Right renal pelvis (tissue), 4 donors: ENCODE results near the gene IPO11. TPM values are rescaled to one million over a fixed set of nuclear protein-coding genes. Genes with fewer than 3 reads are reported as not detected.
A peak's percentile ranks its signal among the peaks of the same experiment; 100 is the strongest.

Source experiments
- DNase-seq, 4 donors: peaks; one replicate each; pipeline ENCODE4 v3.0.0-alpha.2; 2013; ENCODE audit warnings: low read depth in 4 of 4, low spot score in 3 of 4, missing footprints in 1 of 4
- polyA plus RNA-seq, 4 donors: library from polyadenylated mRNA; unstranded; fragments of 120-200 nt; gene quantifications; one replicate each; pipeline ENCODE4 v1.2.1, GENCODE V29; 2013; ENCODE audit not compliant: insufficient read length in 4 of 4

IPO11 gene
- 10 to 100 TPM; 35.7 to 42.6 (median 39.7) TPM for polyA plus RNA-seq

GRCh38 chr5:62412549-62413329, at the start of gene IPO11:
Gene IPO11, plus strand, starts transcription at chr5:62412763. Its CDS starts 24,517 bp downstream, at chr5:62437280.
- DNase-seq = peak; percentile 98 to 99 (median 99)

- DNase-seq = no peak
These were observed 43.5 kb upstream of the IPO11 start for GRCh38 chr5:62369039-62369438.

- no peak for DNase-seq
These were observed 41.2 kb upstream of the IPO11 start for GRCh38 chr5:62371409-62371808.

GRCh38 chr5:62372600-62372999, 40.0 kb upstream of the IPO11 start:
- DNase-seq = no peak

- no peak for DNase-seq
These were observed 39.2 kb upstream of the IPO11 start for GRCh38 chr5:62373382-62373781.

GRCh38 chr5:62374090-62374489, 38.5 kb upstream of the IPO11 start:
- no peak for DNase-seq

- no peak for DNase-seq
These were observed 36.9 kb upstream of the IPO11 start for GRCh38 chr5:62375627-62376026.

GRCh38 chr5:62376064-62376463, 36.5 kb upstream of the IPO11 start:
- DNase-seq = no peak

GRCh38 chr5:62385131-62385530, 27.4 kb upstream of the IPO11 start:
- DNase-seq = peak in 1 of 4 donors; percentile 5

GRCh38 chr5:62385816-62386400, 26.7 kb upstream of the IPO11 start:
- peak in 1 of 4 donors; percentile 10 for DNase-seq

GRCh38 chr5:62386824-62387223, 25.7 kb upstream of the IPO11 start:
- DNase-seq = no peak

GRCh38 chr5:62395210-62395950, 17.2 kb upstream of the IPO11 start:
- no peak for DNase-seq

GRCh38 chr5:62403411-62404250, 8.9 kb upstream of the IPO11 start, which contains the start of gene DIMT1:
Gene DIMT1, minus strand, starts transcription at chr5:62403905. Its CDS starts 133 bp downstream, at chr5:62403772.
- DNase-seq = peak; percentile 89 to 96 (median 94)

- no peak for DNase-seq
These were observed 1.1 kb downstream of the IPO11 start for GRCh38 chr5:62413711-62414110.

- no peak for DNase-seq
These were observed 6.0 kb downstream of the IPO11 start for GRCh38 chr5:62418462-62419076.

GRCh38 chr5:62419609-62420008, 7.0 kb downstream of the IPO11 start:
- DNase-seq = no peak

GRCh38 chr5:62421414-62421813, 8.9 kb downstream of the IPO11 start:
- no peak for DNase-seq

- no peak for DNase-seq
These were observed 12.2 kb downstream of the IPO11 start for GRCh38 chr5:62424763-62425162.

- DNase-seq = no peak
These were observed 19.4 kb downstream of the IPO11 start for GRCh38 chr5:62431735-62432620.
